Ishikawa (cell line): ENCODE data around the gene STON2.

ENCODE experiments used
- CEBPB ChIP-seq: IDR thresholded peaks from 2 replicates; pipeline ENCODE4 v1.6.1; 2012
- CREB1 ChIP-seq: IDR thresholded peaks from 2 replicates; pipeline ENCODE4 v1.6.1; 2012; ENCODE audit warnings: low read depth
- EGR1 ChIP-seq: IDR thresholded peaks from 2 replicates; pipeline ENCODE4 v1.6.1; 2012
- EP300 ChIP-seq: IDR thresholded peaks from 2 replicates; pipeline ENCODE4 v1.6.1; 2012; ENCODE audit warnings: borderline replicate concordance
- FOXM1 ChIP-seq: IDR thresholded peaks from 2 replicates; pipeline ENCODE4 v1.6.1; 2012; ENCODE audit warnings: low read depth, borderline replicate concordance
- MAX ChIP-seq: IDR thresholded peaks from 2 replicates; pipeline ENCODE4 v1.6.1; 2012
- NFIC ChIP-seq: IDR thresholded peaks from 2 replicates; pipeline ENCODE4 v1.6.1; 2012
- RAD21 ChIP-seq: IDR thresholded peaks from 2 replicates; pipeline ENCODE4 v1.6.1; 2012; ENCODE audit warnings: low read depth
- REST ChIP-seq: IDR thresholded peaks from 2 replicates; pipeline ENCODE4 v1.6.1; 2012; ENCODE audit warnings: low read depth, mild to moderate bottlenecking
- TAF1 ChIP-seq: IDR thresholded peaks from 2 replicates; pipeline ENCODE4 v1.6.1; 2012; ENCODE audit warnings: low read depth, mild to moderate bottlenecking
- TCF12 ChIP-seq: IDR thresholded peaks from 2 replicates; pipeline ENCODE4 v1.6.1; 2012; ENCODE audit warnings: low read depth
- TEAD4 ChIP-seq: IDR thresholded peaks from 2 replicates; pipeline ENCODE4 v1.6.1; 2012
- USF1 ChIP-seq: IDR thresholded peaks from 2 replicates; pipeline ENCODE4 v1.6.1; 2012
- YY1 ChIP-seq: IDR thresholded peaks from 2 replicates; pipeline ENCODE4 v1.6.1; 2012; ENCODE audit warnings: low read depth
- ZBTB7A ChIP-seq: IDR thresholded peaks from 2 replicates; pipeline ENCODE4 v1.6.1; 2012; ENCODE audit warnings: low read depth

The STON2 gene

GRCh38 chr14:81302638-81303037 is 97.5 kb downstream of the STON2 start:
- TF ChIP-seq FOXM1 (no peak), RAD21 (no peak)

GRCh38 chr14:81301813-81302212 is 98.3 kb downstream of the STON2 start:
- TF ChIP-seq YY1 (no peak), TAF1 (no peak), MAX (no peak), USF1 (no peak), CEBPB (no peak), EP300 (no peak), TEAD4 (no peak), RAD21 (no peak), ZBTB7A (no peak), FOXM1 (no peak), EGR1 (no peak), TCF12 (no peak), REST (no peak), CREB1 (no peak), NFIC (no peak)

GRCh38 chr14:81301371-81301770 is 98.8 kb downstream of the STON2 start:
- TF ChIP-seq YY1 (no peak), CREB1 (no peak), TCF12 (no peak), CEBPB (no peak), TEAD4 (no peak), EP300 (no peak), FOXM1 (no peak), NFIC (no peak), USF1 (no peak), REST (no peak), MAX (no peak), ZBTB7A (no peak)

GRCh38 chr14:81298911-81299310 is 101.2 kb downstream of the STON2 start:
- TF ChIP-seq ZBTB7A: no peak
- TF ChIP-seq NFIC: no peak
- no peak for TF ChIP-seq TAF1
- TF ChIP-seq EP300: no peak
- TF ChIP-seq CEBPB: no peak

- TF ChIP-seq MAX (no peak), EP300 (no peak), ZBTB7A (no peak)
Observed at GRCh38 chr14:81298122-81298521, 102.0 kb downstream of the STON2 start.

- no peak for TF ChIP-seq REST
- no peak for TF ChIP-seq TCF12
- no peak for TF ChIP-seq ZBTB7A
- TF ChIP-seq RAD21: no peak
- TF ChIP-seq FOXM1: no peak
Observed at GRCh38 chr14:81295958-81296923, 103.9 kb downstream of the STON2 start.
